ENCODE data around the gene SLC7A6. TPM values are rescaled to one million over a fixed set of nuclear protein-coding genes. Genes with fewer than 3 reads are reported as not detected.
A peak's percentile ranks its signal among the peaks of the same experiment; 100 is the strongest.

Gene SLC7A6
- total and polyA plus RNA-seq, 2 of the 13 experiments (the other 11 are each of a cell fraction or from before 2014, with no cell fraction given), result 35.8 to 70.8 TPM

GRCh38 chr16:68236137-68236825 is 28.0 kb upstream of the SLC7A6 start (continued):
- 0 out of 2 replicates have a peak, but pooled peaks have one; percentile 56 for TF ChIP-seq ARID5B (CRISPR knock-in tag; IDR thresholded peaks at IDR 0.05)
- peak; percentile 72; the same call in 1 of the 2 replicates for TF ChIP-seq ZNF816 (CRISPR knock-in tag; IDR thresholded peaks at IDR 0.05; ENCODE audit: borderline replicate concordance)
- 0 out of 2 replicates have a peak, but pooled peaks have one; percentile 57 for TF ChIP-seq SNAPC2 (CRISPR knock-in tag; IDR thresholded peaks at IDR 0.05)
- TF ChIP-seq KLF6 (CRISPR knock-in tag; IDR thresholded peaks at IDR 0.05), result no peak; the same call in 1 of the 2 replicates
- peak; percentile 36; the same call in 1 of the 2 replicates for TF ChIP-seq ZNF567 (CRISPR knock-in tag; IDR thresholded peaks at IDR 0.05; ENCODE audit: borderline replicate concordance)
- no peak for TF ChIP-seq NONO (IDR thresholded peaks at IDR 0.05)
- peak; percentile 73 for TF ChIP-seq NONO (CRISPR knock-in tag; conservative IDR thresholded peaks at IDR 0.05)
- peak; percentile 96 for TF ChIP-seq ZEB1 (IDR thresholded peaks at IDR 0.05; ENCODE audit: insufficient replicate concordance, low read depth)
- TF ChIP-seq ARID2 (CRISPR knock-in tag; IDR thresholded peaks at IDR 0.05; ENCODE audit: borderline replicate concordance), result 0 out of 2 replicates have a peak, but pooled peaks have one; percentile 18
- 0 out of 2 replicates have a peak, but pooled peaks have one; percentile 20 for TF ChIP-seq KAT7 (CRISPR knock-in tag; IDR thresholded peaks at IDR 0.05; ENCODE audit: borderline replicate concordance)
- TF ChIP-seq CEBPG (CRISPR knock-in tag; IDR thresholded peaks at IDR 0.05), result no peak
- TF ChIP-seq DRAP1 (CRISPR knock-in tag; IDR thresholded peaks at IDR 0.05), result peak; percentile 86
- no peak for TF ChIP-seq ZHX2 (IDR thresholded peaks at IDR 0.05; ENCODE audit: low read depth)
- 0 out of 2 replicates have a peak, but pooled peaks have one; percentile 58 for TF ChIP-seq ZHX2 (CRISPR knock-in tag; IDR thresholded peaks at IDR 0.05; ENCODE audit: borderline replicate concordance)
- 0 out of 2 replicates have a peak, but pooled peaks have one; percentile 39 for TF ChIP-seq ZNF44 (CRISPR knock-in tag; IDR thresholded peaks at IDR 0.05)
- no peak; the same call in 1 of the 2 replicates for TF ChIP-seq ZNF614 (CRISPR knock-in tag; IDR thresholded peaks at IDR 0.05; ENCODE audit: borderline replicate concordance)
- TF ChIP-seq MED13 (CRISPR knock-in tag; IDR thresholded peaks at IDR 0.05), result 0 out of 2 replicates have a peak, but pooled peaks have one; percentile 56
- 0 out of 2 replicates have a peak, but pooled peaks have one; percentile 75 for TF ChIP-seq ELK4 (CRISPR knock-in tag; IDR thresholded peaks at IDR 0.05; ENCODE audit: borderline replicate concordance)
